ENCODE results near the gene KCNMA1.

KCNMA1 gene

GRCh38 chr10:76937181-76937600 lies 700.4 kb downstream of the KCNMA1 start:
- no peak for DNase-seq (ENCODE audit: low read depth)

- no peak for DNase-seq (ENCODE audit: low read depth)
Measured at GRCh38 chr10:76935941-76936613, 701.5 kb downstream of the KCNMA1 start.

- no peak for DNase-seq (ENCODE audit: low read depth)
Measured at GRCh38 chr10:76928565-76928964, 709.0 kb downstream of the KCNMA1 start.

GRCh38 chr10:76925636-76926405 lies 711.8 kb downstream of the KCNMA1 start:
- no peak for DNase-seq (ENCODE audit: low read depth)

GRCh38 chr10:76922666-76923065 lies 714.9 kb downstream of the KCNMA1 start:
- DNase-seq (ENCODE audit: low read depth): no peak

GRCh38 chr10:76921383-76922010 lies 716.1 kb downstream of the KCNMA1 start:
- no peak for DNase-seq (ENCODE audit: low read depth)

- DNase-seq (ENCODE audit: low read depth): no peak
Measured at GRCh38 chr10:76920581-76920980, 717.0 kb downstream of the KCNMA1 start.

GRCh38 chr10:76918106-76918505 lies 719.5 kb downstream of the KCNMA1 start:
- no peak for DNase-seq (ENCODE audit: low read depth)

GRCh38 chr10:76917071-76917470 lies 720.5 kb downstream of the KCNMA1 start:
- no peak for DNase-seq (ENCODE audit: low read depth)

- DNase-seq (ENCODE audit: low read depth): no peak
Measured at GRCh38 chr10:76916536-76916935, 721.1 kb downstream of the KCNMA1 start.

GRCh38 chr10:76915316-76915715 lies 722.3 kb downstream of the KCNMA1 start:
- DNase-seq (ENCODE audit: low read depth): no peak

- no peak for DNase-seq (ENCODE audit: low read depth)
Measured at GRCh38 chr10:76911184-76911583, 726.4 kb downstream of the KCNMA1 start.

GRCh38 chr10:76910184-76910962 lies 727.2 kb downstream of the KCNMA1 start:
- no peak for DNase-seq (ENCODE audit: low read depth)

GRCh38 chr10:76906256-76906655 lies 731.4 kb downstream of the KCNMA1 start:
- DNase-seq (ENCODE audit: low read depth): no peak

- DNase-seq (ENCODE audit: low read depth): no peak
Measured at GRCh38 chr10:76905251-76905650, 732.4 kb downstream of the KCNMA1 start.

GRCh38 chr10:76903387-76903945 lies 734.1 kb downstream of the KCNMA1 start:
- DNase-seq (ENCODE audit: low read depth): no peak

GRCh38 chr10:76902949-76903348 lies 734.7 kb downstream of the KCNMA1 start:
- DNase-seq (ENCODE audit: low read depth): no peak

GRCh38 chr10:76901701-76902100 lies 735.9 kb downstream of the KCNMA1 start:
- no peak for DNase-seq (ENCODE audit: low read depth)

- DNase-seq (ENCODE audit: low read depth): no peak
Measured at GRCh38 chr10:76899490-76899889, 738.1 kb downstream of the KCNMA1 start.

- no peak for DNase-seq (ENCODE audit: low read depth)
Measured at GRCh38 chr10:76892766-76893479, 744.7 kb downstream of the KCNMA1 start.
